Measurements from ENCODE around the gene DNLZ. TPM values are rescaled to one million over a fixed set of nuclear protein-coding genes. Genes with fewer than 3 reads are reported as not detected.
"Not testable (repeated sequence)": the region's sequence is repeated elsewhere in the genome, so short reads cannot be mapped to it uniquely, and the experiment has no call there.

Gene DNLZ
- 10 to 100 TPM in 7 of 8 experiments, 1 to 10 TPM in 1; 6.8 to 17.3 (median 13.5) TPM for total RNA-seq

- Histone ChIP-seq H3K4me1 (replicated peaks in 1 of 2) (peaks cover 12 to 25% of the 10 kb centered on the region in 2 donors), H3K4me3 (peak within 1 kb of the TSS; percentile 82 to 99 (median 93)), H3K27ac (peak within 1 kb of the TSS; percentile 95 to 98)
- WGBS, 10 experiments: 0% methylated on average over 2 of the region's 97 CpGs; no CpG with 5 or more reads in 9 of the 10 experiments
- in situ Hi-C loops (cut with MboI; ENCODE audit: low pct_unique_long_range_greater_than_20kb in 2 of 9, low sequenced_read_pairs in 9 of 9, unreplicated experiment in 9 of 9): no loop called here
- peak; percentile 79 to 88 (median 84) for ATAC-seq (replicated peaks in 6 of 8)
Observed at GRCh38 chr9:136363106-136363948, at the start of gene DNLZ. Gene DNLZ (minus strand): TSS chr9:136363744. CDS start chr9:136363714, 30 bp downstream.

DNA sequence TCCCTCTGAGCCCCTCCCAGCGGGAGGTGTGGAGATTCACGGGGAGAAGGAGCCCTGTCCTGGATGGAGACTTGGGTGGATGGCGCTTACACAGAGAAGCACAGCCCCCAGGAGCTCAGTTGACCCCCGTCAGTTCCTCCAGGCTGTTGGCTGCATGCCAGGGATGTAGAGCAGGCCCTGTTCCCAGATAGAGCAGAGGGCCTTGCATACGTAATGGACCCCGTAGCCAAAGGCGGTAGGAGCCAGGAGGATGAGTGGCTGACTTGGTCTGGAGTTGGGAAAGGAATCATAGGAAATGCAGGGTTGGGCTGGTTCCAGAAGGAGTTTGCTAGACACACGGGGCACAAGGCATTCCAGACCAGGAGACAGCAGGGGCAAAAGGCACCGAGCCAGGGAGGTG lies 49.4 kb upstream of the DNLZ start:
- 40 to 91% (median 72%) methylated on average over 1 to 6 of the region's 9 CpGs; no CpG with 5 or more reads in 2 of the 10 experiments for WGBS, 10 experiments
- peaks cover 12 to 14% of the 10 kb centered on the region in 2 donors for H3K4me1 ChIP-seq (replicated peaks in 1 of 2)
- in situ Hi-C loops (cut with MboI; ENCODE audit: low pct_unique_long_range_greater_than_20kb in 2 of 9, low sequenced_read_pairs in 9 of 9, unreplicated experiment in 9 of 9): no loop called here
- ATAC-seq (replicated peaks in 6 of 8): peak in 1 of 8 experiments; percentile 44
- H3K27ac ChIP-seq: no peak overlapping the region
- no peak overlapping the region for H3K4me3 ChIP-seq

- Histone ChIP-seq H3K4me1 (replicated peaks in 1 of 2) (peaks cover 12 to 14% of the 10 kb centered on the region in 2 donors), H3K4me3 (peak overlapping the region; percentile 71 to 98 (median 81)), H3K27ac (peak overlapping the region; percentile 89 to 98)
- WGBS, 10 experiments: 0 to 85% (median 44%) methylated on average over 1 to 4 of the region's 4 CpGs
- no peak for ATAC-seq (replicated peaks in 6 of 8)
- in situ Hi-C loops (cut with MboI; ENCODE audit: low pct_unique_long_range_greater_than_20kb in 2 of 9, low sequenced_read_pairs in 9 of 9, unreplicated experiment in 9 of 9): no loop called here
Observed at GRCh38 chr9:136411378-136411777, 47.8 kb upstream of the DNLZ start.

GRCh38 chr9:136410500-136411287 lies 47.1 kb upstream of the DNLZ start, which contains the start of the genes ENTR1 and PMPCA:
Gene ENTR1 (minus strand): TSS chr9:136410614. CDS start chr9:136410397, 217 bp downstream.
Gene PMPCA (plus strand): TSS chr9:136410658. CDS start chr9:136410669, 11 bp downstream.
- WGBS, 10 experiments: 0 to 6% (median 0%) methylated on average over 4 to 27 of the region's 83 CpGs; no CpG with 5 or more reads in 1 of the 10 experiments
- H3K4me3 ChIP-seq: peak within 1 kb of the TSS; percentile 71 to 98 (median 81)
- ATAC-seq (replicated peaks in 6 of 8): peak; percentile 78 to 88 (median 85)

GRCh38 chr9:136409557-136410455 lies 46.3 kb upstream of the DNLZ start:
- H3K27ac ChIP-seq: peak overlapping the region; percentile 89 to 98
- H3K4me3 ChIP-seq: peak overlapping the region; percentile 71 to 98 (median 81)
- 0 to 52% (median 6%) methylated on average over 1 to 22 of the region's 71 CpGs; no CpG with 5 or more reads in 3 of the 10 experiments for WGBS, 10 experiments
- in situ Hi-C loops (cut with MboI; ENCODE audit: low pct_unique_long_range_greater_than_20kb in 2 of 9, low sequenced_read_pairs in 9 of 9, unreplicated experiment in 9 of 9): no loop called here
- peaks cover 12 to 14% of the 10 kb centered on the region in 2 donors for H3K4me1 ChIP-seq (replicated peaks in 1 of 2)
- peak; percentile 41 to 67 (median 57) for ATAC-seq (replicated peaks in 6 of 8)

More at GRCh38 chr9:136410500-136411287, 47.1 kb upstream of the DNLZ start, which contains the start of the genes ENTR1 and PMPCA:
- in situ Hi-C loops (cut with MboI; ENCODE audit: low pct_unique_long_range_greater_than_20kb in 2 of 9, low sequenced_read_pairs in 9 of 9, unreplicated experiment in 9 of 9): no loop called here
- Histone ChIP-seq H3K27ac (peak within 1 kb of the TSS; percentile 89 to 98), H3K4me1 (replicated peaks in 1 of 2) (peaks cover 12 to 14% of the 10 kb centered on the region in 2 donors)

- H3K4me3 ChIP-seq: no peak overlapping the region
- in situ Hi-C loops (cut with MboI; ENCODE audit: low pct_unique_long_range_greater_than_20kb in 2 of 9, low sequenced_read_pairs in 9 of 9, unreplicated experiment in 9 of 9): no loop called here
- 90 to 100% (median 100%) methylated on average over 1 to 5 of the region's 7 CpGs; no CpG with 5 or more reads in 6 of the 10 experiments for WGBS, 10 experiments
- ATAC-seq (replicated peaks in 6 of 8): no peak
- H3K27ac ChIP-seq: no peak overlapping the region
- H3K4me1 ChIP-seq (replicated peaks in 1 of 2): peaks cover 12 to 14% of the 10 kb centered on the region in 2 donors
Observed at GRCh38 chr9:136407911-136408310, 44.4 kb upstream of the DNLZ start.

GRCh38 chr9:136407061-136407460 lies 43.5 kb upstream of the DNLZ start:
- H3K4me3 ChIP-seq; ATAC-seq (replicated peaks in 6 of 8): not testable (repeated sequence)
- 93 to 100% (median 96%) methylated on average over 5 to 16 of the region's 28 CpGs; no CpG with 5 or more reads in 7 of the 10 experiments for WGBS, 10 experiments

DNA sequence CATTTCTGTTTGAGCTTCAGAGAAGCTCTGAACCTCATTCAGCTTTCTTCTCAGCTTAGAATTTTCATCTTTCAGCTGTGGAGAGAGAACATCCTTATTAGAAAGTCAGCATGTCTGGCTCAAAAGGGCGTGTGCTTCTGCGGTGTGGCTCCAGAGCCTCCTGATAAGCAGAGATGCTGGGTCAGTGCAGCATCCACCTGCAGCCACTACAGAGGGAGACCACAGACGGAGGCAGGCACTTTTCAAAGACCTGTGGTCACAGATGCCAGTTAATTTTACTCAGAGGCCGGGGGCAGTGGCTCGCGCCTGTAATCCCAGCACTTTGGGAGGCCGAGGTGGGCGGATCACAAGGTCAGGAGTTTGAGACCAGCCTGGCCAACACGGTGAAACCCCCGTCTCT lies 42.4 kb upstream of the DNLZ start:
- H3K4me1 ChIP-seq (replicated peaks in 1 of 2); in situ Hi-C loops (cut with MboI; ENCODE audit: low pct_unique_long_range_greater_than_20kb in 2 of 9, low sequenced_read_pairs in 9 of 9, unreplicated experiment in 9 of 9); ATAC-seq (replicated peaks in 6 of 8); H3K4me3 ChIP-seq; H3K27ac ChIP-seq: not testable (repeated sequence)
- WGBS, 10 experiments: 95 to 100% (median 100%) methylated on average over 2 to 7 of the region's 10 CpGs; no CpG with 5 or more reads in 7 of the 10 experiments

More at GRCh38 chr9:136407061-136407460, 43.5 kb upstream of the DNLZ start:
- in situ Hi-C loops (cut with MboI; ENCODE audit: low pct_unique_long_range_greater_than_20kb in 2 of 9, low sequenced_read_pairs in 9 of 9, unreplicated experiment in 9 of 9); H3K27ac ChIP-seq: not testable (repeated sequence)
- peaks cover 12 to 14% of the 10 kb centered on the region in 2 donors for H3K4me1 ChIP-seq (replicated peaks in 1 of 2)

- in situ Hi-C loops (cut with MboI; ENCODE audit: low pct_unique_long_range_greater_than_20kb in 2 of 9, low sequenced_read_pairs in 9 of 9, unreplicated experiment in 9 of 9): no loop called here
- 20 to 100% (median 67%) methylated on average over 1 to 6 of the region's 7 CpGs; no CpG with 5 or more reads in 1 of the 10 experiments for WGBS, 10 experiments
- Histone ChIP-seq H3K27ac (no peak overlapping the region), H3K4me1 (replicated peaks in 1 of 2) (peaks cover 9 to 11% of the 10 kb centered on the region in 2 donors), H3K4me3 (no peak overlapping the region)
- no peak for ATAC-seq (replicated peaks in 6 of 8)
Observed at GRCh38 chr9:136405481-136405880, 41.9 kb upstream of the DNLZ start.

DNA sequence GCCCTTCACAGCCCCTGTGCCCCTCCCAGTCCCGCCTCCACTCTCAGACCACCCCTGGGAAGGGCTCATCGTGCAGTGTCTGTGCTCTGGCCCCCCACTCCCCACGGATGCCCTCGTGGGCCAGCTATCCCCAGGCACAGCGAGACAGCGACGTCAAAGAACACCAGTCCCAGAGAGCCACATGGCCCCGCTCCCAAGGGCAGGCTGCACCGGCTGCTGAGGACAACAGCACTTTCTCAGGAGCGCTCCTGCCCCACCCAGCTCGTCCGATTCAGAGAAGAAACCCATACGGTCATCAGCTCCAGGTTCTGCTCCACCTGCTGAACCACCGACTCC lies 41.2 kb upstream of the DNLZ start:
- H3K27ac ChIP-seq: no peak overlapping the region
- ATAC-seq (replicated peaks in 6 of 8): no peak
- peaks cover 12 to 14% of the 10 kb centered on the region in 2 donors for H3K4me1 ChIP-seq (replicated peaks in 1 of 2)
- no peak overlapping the region for H3K4me3 ChIP-seq
- in situ Hi-C loops (cut with MboI; ENCODE audit: low pct_unique_long_range_greater_than_20kb in 2 of 9, low sequenced_read_pairs in 9 of 9, unreplicated experiment in 9 of 9): no loop called here
- WGBS, 10 experiments: 95 to 100% (median 100%) methylated on average over 1 to 8 of the region's 14 CpGs; no CpG with 5 or more reads in 5 of the 10 experiments

DNA sequence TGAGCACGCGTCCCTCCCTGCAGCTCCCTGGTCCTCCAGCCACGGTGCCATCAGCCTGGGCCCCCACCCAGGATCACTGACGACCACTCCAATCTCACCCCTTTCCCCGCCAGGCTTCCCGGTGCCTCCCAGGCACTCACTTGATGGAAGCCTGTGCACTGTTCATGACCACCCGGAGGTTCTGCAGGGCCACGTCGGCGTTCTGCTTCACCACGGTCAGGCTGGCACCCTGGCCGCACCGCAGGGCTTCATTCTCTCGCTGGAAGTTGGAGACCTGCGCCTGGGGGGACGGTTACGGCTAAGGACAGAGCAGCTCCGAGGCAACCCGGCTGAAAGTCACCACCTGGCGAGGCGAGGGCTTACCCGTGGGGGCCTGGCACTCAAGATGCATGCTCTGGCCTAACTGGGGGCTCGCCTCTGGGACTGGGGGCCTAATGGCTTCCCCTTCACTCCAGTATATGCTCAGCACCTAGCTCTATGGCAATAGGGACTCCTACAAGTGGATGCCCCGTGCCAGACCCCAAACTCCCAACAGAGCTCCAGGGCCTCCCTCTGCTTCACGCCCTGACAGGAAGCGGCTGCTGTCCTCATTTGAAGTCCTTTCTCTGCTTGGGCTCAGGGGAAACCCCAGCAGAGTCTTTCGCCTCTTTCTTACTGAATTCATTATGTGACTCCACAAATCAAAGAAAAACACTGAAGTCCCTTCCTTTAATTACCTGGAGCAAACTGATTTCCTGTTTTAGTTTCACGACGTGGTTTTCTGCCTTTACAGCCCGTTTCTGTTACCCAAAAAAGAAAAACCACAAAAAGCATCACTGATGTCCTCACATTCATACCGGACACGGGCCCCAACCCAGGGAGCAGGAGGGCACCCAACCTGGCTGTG lies 40.6 kb upstream of the DNLZ start:
- 89 to 100% (median 93%) methylated on average over 2 to 9 of the region's 32 CpGs; no CpG with 5 or more reads in 3 of the 10 experiments for WGBS, 10 experiments
- no peak overlapping the region for H3K27ac ChIP-seq
- no peak for ATAC-seq (replicated peaks in 6 of 8)
- no peak overlapping the region for H3K4me3 ChIP-seq
- in situ Hi-C loops (cut with MboI; ENCODE audit: low pct_unique_long_range_greater_than_20kb in 2 of 9, low sequenced_read_pairs in 9 of 9, unreplicated experiment in 9 of 9): no loop called here
- peaks cover 8 to 9% of the 10 kb centered on the region in 2 donors for H3K4me1 ChIP-seq (replicated peaks in 1 of 2)

All from motor neuron (in vitro differentiated cells).